HG03139 (cell line): ENCODE results near the gene AMOTL1.
"Not testable (repeated sequence)": the region's sequence is repeated elsewhere in the genome, so short reads cannot be mapped to it uniquely, and the experiment has no call there.

Experiments
- ATAC-seq: cut with Tn5 transposase; IDR thresholded peaks from one replicate; pipeline ENCODE4 v1.9.1; 2021; ENCODE audit not compliant: unreplicated experiment

Gene AMOTL1

GRCh38 chr11:94790661-94791180, 22.6 kb downstream of the AMOTL1 start:
- ATAC-seq: no peak

GRCh38 chr11:94791216-94791889, 23.2 kb downstream of the AMOTL1 start:
- no peak for ATAC-seq

GRCh38 chr11:94791942-94792341, 23.8 kb downstream of the AMOTL1 start:
- not testable (repeated sequence) for ATAC-seq

GRCh38 chr11:94792451-94792850, 24.3 kb downstream of the AMOTL1 start:
- ATAC-seq: no peak

- no peak for ATAC-seq
Measured at GRCh38 chr11:94793002-94793401, 24.8 kb downstream of the AMOTL1 start.

- ATAC-seq: no peak
Measured at GRCh38 chr11:94793822-94794221, 25.7 kb downstream of the AMOTL1 start.

- no peak for ATAC-seq
Measured at GRCh38 chr11:94794287-94795168, 26.4 kb downstream of the AMOTL1 start.

- ATAC-seq: no peak
Measured at GRCh38 chr11:94795476-94796189, 27.5 kb downstream of the AMOTL1 start.

- no peak for ATAC-seq
Measured at GRCh38 chr11:94796190-94796580, 28.0 kb downstream of the AMOTL1 start.

GRCh38 chr11:94796863-94797262, 28.7 kb downstream of the AMOTL1 start:
- no peak for ATAC-seq

- no peak for ATAC-seq
Measured at GRCh38 chr11:94799726-94800125, 31.6 kb downstream of the AMOTL1 start.

GRCh38 chr11:94800414-94800813, 32.3 kb downstream of the AMOTL1 start:
- ATAC-seq: no peak

- ATAC-seq: no peak
Measured at GRCh38 chr11:94801866-94802460, 33.8 kb downstream of the AMOTL1 start.

GRCh38 chr11:94802501-94802900, 34.3 kb downstream of the AMOTL1 start:
- ATAC-seq: no peak

- ATAC-seq: no peak
Measured at GRCh38 chr11:94803491-94803890, 35.3 kb downstream of the AMOTL1 start.

GRCh38 chr11:94804874-94805273, 36.7 kb downstream of the AMOTL1 start:
- no peak for ATAC-seq

- no peak for ATAC-seq
Measured at GRCh38 chr11:94806014-94806413, 37.9 kb downstream of the AMOTL1 start.

GRCh38 chr11:94806419-94806818, 38.3 kb downstream of the AMOTL1 start:
- no peak for ATAC-seq

GRCh38 chr11:94809251-94809650, 41.1 kb downstream of the AMOTL1 start:
- ATAC-seq: no peak

- not testable (repeated sequence) for ATAC-seq
Measured at GRCh38 chr11:94812724-94813720, 44.9 kb downstream of the AMOTL1 start.
